Endothelial cell of umbilical vein (primary cell): ENCODE data around the gene SMAP1.

Experiments
- EZH2 ChIP-seq: IDR thresholded peaks from 2 replicates; pipeline ENCODE4 v1.6.1; 2012; ENCODE audit warnings: borderline replicate concordance, low read depth, mild to moderate bottlenecking, moderate library complexity, low read length, inconsistent platforms; ENCODE audit not compliant: severe bottlenecking
- FOS ChIP-seq: IDR thresholded peaks from 2 replicates; pipeline ENCODE4 v1.6.1; 2011; ENCODE audit warnings: mild to moderate bottlenecking, low read length, moderate library complexity, borderline replicate concordance; ENCODE audit not compliant: insufficient read depth
- JUN ChIP-seq: IDR thresholded peaks from 2 replicates; pipeline ENCODE4 v1.6.1; 2011; ENCODE audit warnings: borderline replicate concordance, low read depth; ENCODE audit not compliant: insufficient read length, insufficient read depth
- MYC ChIP-seq: IDR thresholded peaks from one replicate; pipeline ENCODE4 v1.6.1; 2011; ENCODE audit warnings: mild to moderate bottlenecking, low read depth, low read length
- POLR2A ChIP-seq: IDR thresholded peaks from 2 replicates; pipeline ENCODE4 v1.6.1; 2012; ENCODE audit warnings: low read depth, mild to moderate bottlenecking, control low read depth, low read length
- POLR2AphosphoS5 ChIP-seq: IDR thresholded peaks from 2 replicates; pipeline ENCODE4 v1.6.1; 2012; ENCODE audit warnings: low read depth, mild to moderate bottlenecking, control low read depth, low read length, moderate library complexity; ENCODE audit not compliant: insufficient read depth
- TF ChIP-seq, protein P1 (sequence below), 2 donors: IDR thresholded peaks; 1 replicate in 1 of 2; 2 replicates in 1 of 2; pipeline ENCODE4 v1.5.1; 2011; ENCODE audit warnings: low read length in 2 of 2, mild to moderate bottlenecking in 2 of 2, moderate library complexity in 2 of 2, control low read depth in 1 of 2, inconsistent platforms in 1 of 2, low read depth in 1 of 2; ENCODE audit not compliant: insufficient read depth in 1 of 2; ENCODE audit errors: extremely low read depth in 1 of 2
- TF ChIP-seq, protein P2 (sequence below): IDR thresholded peaks from 2 replicates; pipeline ENCODE4 v1.6.1; 2011; ENCODE audit not compliant: insufficient read depth, insufficient read length

DNA sequence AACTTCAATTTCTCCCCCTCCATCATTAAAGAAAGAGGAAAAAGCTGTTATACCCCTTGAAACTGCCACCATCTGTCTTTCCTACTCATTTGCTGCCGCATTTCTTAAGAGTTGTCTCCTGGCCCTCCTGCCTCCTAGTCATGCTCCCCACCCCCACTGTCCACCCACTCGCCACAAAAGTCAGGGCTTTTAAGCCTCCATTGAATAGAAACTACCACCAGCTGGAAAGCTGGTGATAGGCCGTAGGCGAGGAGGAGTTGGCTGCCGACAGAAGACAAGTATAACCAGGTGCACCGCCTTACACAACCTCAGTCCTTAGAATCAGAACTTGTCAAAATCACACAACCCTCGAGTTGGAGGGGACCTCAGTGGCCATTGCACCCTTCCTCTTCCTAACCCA lies 221.6 kb downstream of the SMAP1 start:
- TF ChIP-seq JUN (no peak), POLR2A (no peak), EZH2 (no peak), POLR2AphosphoS5 (no peak), MYC (no peak), FOS (no peak)
- TF ChIP-seq, protein P1, sequence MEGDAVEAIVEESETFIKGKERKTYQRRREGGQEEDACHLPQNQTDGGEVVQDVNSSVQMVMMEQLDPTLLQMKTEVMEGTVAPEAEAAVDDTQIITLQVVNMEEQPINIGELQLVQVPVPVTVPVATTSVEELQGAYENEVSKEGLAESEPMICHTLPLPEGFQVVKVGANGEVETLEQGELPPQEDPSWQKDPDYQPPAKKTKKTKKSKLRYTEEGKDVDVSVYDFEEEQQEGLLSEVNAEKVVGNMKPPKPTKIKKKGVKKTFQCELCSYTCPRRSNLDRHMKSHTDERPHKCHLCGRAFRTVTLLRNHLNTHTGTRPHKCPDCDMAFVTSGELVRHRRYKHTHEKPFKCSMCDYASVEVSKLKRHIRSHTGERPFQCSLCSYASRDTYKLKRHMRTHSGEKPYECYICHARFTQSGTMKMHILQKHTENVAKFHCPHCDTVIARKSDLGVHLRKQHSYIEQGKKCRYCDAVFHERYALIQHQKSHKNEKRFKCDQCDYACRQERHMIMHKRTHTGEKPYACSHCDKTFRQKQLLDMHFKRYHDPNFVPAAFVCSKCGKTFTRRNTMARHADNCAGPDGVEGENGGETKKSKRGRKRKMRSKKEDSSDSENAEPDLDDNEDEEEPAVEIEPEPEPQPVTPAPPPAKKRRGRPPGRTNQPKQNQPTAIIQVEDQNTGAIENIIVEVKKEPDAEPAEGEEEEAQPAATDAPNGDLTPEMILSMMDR (IDR thresholded peaks at IDR 0.05; ENCODE audit: extremely low read depth in 1 of 2, insufficient read depth in 1 of 2, low read depth in 1 of 2, low read length in 2 of 2) = no peak
- TF ChIP-seq, protein P2, sequence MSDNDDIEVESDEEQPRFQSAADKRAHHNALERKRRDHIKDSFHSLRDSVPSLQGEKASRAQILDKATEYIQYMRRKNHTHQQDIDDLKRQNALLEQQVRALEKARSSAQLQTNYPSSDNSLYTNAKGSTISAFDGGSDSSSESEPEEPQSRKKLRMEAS = no peak
